GM21526 (cell line): ENCODE data around the gene C10orf71.

Source experiments
- ATAC-seq: cut with Tn5 transposase; IDR thresholded peaks from one replicate; pipeline ENCODE4 v1.9.1; 2021; ENCODE audit warnings: moderate library complexity; ENCODE audit not compliant: unreplicated experiment, low FRiP score

C10orf71 gene

DNA sequence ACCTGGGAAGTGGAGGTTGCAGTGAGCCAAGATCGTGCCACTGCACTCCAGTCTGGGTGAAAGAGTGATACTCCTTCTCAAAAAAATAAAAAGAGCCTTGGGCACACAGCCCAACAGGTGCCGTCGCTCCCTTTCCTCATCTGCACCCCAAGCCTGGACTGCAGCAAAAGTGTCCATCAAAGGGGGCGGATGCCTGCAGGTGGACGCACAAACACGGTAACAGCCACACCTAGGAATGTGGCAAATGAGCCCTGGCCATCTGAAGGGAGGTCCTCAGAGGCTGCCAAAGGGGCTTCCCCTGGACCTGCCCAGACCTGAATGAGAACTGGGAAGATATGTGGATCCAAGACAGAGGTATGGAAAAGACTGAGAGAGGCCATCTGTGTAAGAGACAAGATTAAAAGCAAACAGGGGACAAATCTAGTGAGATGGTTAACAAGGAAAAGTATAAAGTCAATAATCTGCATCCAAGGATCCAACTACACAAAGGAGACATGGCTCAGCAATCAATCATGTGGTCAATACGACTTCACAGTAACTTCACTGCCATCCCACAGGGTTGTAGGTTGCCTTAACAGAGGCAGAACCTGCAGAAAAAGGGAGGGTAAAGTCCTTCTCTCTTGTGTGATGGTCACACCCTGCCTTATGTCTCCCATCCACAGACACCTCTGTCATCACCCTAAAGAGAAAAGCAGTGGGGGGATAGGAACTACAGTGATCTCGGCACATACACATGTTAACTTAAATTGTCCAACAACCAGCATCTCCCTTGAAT, 71.5 kb downstream of the C10orf71 start:
- ATAC-seq = no peak

DNA sequence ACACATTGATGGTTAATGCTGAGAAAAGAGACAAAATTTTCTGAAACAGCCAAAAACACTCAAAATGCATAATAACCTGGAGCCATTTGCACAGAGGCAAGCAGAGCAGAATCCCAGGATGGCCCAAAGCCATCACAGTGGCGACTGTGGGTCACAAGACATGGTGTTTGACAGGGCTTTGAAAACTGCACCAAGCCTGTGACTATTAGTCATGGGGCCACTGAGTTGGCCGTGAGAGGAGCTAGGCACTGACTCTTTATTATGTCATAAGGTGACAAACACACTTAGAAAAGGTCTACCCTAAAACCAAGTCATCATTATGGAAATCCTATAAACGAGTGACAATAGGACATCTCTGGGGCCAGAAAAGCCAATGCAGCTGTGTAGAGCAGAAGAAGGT, 73.0 kb downstream of the C10orf71 start:
- no peak for ATAC-seq

DNA sequence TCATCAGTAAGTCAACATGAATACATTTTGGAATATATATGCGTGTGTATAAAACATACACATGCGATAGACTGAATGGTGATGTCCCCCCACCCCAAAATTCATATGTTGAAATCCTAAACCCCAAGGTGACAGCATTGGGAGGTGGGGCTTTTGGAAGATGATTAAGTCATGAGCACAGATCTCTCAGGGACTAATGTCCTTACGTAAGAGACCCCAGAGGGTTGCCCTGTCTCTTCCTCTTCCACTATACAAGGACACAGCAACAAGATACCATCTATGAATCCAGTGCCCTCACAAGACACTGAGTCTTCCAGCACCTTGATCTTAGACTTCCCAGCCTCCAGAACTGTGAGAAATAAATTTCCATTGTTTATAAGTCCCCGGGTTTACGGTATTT, 74.4 kb downstream of the C10orf71 start:
- ATAC-seq = no peak

DNA sequence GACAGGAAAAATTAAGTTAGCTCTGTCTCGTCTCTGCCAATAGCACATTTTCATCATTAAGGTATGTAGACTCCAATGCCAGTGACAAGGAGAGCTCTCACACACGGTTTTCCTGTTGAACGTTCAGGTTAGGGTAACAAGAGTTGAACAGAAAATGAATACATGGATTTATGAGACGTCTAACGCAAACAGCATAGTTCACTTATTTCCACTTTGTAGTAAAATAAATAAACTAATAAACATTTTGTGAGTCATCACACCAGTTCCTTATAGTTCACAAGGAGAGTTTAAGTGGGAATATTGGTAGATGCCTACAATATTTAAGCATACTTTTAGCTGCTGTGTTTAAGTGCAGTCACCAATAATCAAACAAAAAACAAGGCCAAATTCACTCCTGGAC, 75.8 kb downstream of the C10orf71 start:
- ATAC-seq = no peak

DNA sequence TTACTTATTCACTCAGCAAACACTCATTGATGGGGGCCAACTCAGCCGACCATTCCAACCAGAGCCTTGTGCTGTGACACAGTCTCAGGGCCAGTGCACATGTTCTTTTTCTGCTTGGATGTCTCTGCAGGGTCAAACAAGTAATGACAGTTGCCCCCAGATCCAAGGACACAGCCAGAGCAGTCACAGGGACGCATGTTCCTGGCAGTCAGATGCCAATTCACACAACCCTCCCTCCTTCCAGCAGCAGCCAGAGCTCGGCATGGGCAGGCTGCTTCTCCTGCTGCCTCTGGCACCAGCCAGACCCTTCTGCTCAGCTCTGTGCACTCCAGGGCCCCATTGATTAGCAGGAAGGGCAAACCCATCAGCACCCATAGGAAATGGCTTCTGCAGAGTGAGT, 76.6 kb downstream of the C10orf71 start:
- no peak for ATAC-seq
